GM19035 (cell line): ENCODE data around the gene ZBTB46.
"Not testable (repeated sequence)": the region's sequence is repeated elsewhere in the genome, so short reads cannot be mapped to it uniquely, and the experiment has no call there.

Source experiments
- ATAC-seq: cut with Tn5 transposase; IDR thresholded peaks from one replicate; pipeline ENCODE4 v1.9.1; 2021; ENCODE audit not compliant: unreplicated experiment

The ZBTB46 gene

DNA sequence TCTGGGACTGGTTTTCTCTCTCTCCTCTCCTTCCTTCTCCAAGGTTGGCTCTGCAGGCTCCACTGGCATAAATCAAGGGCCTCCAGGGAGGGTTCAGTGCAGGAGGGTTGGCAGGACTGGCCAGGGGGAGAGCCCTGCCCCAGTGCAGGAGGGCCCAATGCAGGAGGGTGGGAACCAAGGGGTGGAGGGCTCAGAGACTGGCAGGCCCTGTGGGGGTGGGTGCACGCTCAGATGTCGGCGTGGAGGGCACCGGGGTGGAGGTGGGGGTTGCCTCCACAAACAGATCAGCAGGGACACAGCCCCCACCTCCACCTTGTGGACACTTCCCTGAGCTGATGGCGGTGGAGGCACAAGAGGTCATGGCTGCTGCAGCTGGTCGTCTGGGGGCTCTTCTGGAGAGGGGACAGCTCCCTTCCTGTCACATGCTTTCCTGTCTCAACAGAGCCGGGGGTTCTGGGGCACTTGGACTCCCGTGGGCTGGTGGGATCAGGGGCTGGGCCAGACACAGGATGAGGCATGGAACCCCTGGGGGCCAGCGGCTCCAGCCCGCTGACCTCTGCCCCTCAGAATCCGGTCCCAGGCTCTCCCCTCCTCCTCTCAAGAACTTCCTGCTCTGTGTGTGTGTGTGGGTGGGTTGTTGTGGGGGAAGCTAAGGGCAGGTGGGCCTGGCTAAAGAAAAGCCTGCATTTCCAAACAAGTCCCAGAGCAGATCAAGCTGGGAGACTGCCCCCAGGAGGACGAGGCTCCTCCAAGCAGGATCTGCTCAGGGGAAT lies 27.5 kb upstream of the ZBTB46 start:
- ATAC-seq: no peak

DNA sequence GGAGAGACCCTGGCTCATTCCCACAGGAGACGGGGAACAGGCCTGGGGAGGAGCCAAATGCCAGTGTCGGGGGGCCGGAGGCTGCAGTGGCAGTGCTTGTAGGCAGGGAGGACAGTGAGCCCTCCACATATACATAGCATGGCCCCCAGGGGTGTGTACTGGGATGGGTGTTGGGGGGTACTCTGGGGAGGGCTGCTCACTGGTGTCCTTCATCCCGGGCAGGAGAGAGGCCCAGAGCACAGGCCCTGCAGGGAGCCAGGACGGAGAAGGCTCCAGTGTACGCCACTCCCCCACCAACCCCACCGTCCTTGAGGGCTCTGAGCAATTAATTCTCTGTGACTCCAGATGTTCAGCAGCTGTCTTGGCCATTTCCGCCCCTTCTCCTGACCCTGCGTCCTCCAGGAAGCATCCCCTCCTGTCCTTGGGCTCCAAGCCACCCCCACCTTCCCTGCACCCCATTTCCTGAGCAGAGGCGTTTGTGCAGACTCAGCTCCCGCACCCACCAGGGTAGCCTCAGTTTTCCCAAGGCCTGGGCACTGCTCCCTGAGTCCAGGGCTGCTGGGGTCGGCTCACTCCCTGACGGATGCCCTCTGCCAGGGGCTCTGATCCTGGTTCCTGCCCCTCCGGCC lies 26.8 kb upstream of the ZBTB46 start:
- ATAC-seq: no peak

DNA sequence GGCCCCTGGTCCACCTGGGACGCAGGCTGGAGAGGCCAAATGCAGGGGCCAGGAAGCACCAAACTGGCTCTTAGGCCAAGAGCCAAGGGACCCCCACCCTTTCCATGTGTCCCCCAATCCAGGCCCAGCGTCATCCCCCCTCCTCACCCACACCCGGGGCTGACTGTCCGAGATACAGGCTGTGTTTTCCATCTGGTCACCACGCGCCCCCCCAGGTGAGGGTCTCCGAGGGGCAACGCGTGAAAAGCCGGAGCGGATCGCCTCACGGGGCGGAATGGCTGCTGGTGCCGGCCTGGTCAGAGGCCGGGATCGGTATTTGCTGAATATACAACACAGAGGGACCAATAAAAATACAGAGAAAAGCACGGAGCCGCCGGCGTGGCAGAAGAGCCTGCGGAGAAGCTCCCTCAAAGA lies 25.0 kb upstream of the ZBTB46 start:
- ATAC-seq: no peak

DNA sequence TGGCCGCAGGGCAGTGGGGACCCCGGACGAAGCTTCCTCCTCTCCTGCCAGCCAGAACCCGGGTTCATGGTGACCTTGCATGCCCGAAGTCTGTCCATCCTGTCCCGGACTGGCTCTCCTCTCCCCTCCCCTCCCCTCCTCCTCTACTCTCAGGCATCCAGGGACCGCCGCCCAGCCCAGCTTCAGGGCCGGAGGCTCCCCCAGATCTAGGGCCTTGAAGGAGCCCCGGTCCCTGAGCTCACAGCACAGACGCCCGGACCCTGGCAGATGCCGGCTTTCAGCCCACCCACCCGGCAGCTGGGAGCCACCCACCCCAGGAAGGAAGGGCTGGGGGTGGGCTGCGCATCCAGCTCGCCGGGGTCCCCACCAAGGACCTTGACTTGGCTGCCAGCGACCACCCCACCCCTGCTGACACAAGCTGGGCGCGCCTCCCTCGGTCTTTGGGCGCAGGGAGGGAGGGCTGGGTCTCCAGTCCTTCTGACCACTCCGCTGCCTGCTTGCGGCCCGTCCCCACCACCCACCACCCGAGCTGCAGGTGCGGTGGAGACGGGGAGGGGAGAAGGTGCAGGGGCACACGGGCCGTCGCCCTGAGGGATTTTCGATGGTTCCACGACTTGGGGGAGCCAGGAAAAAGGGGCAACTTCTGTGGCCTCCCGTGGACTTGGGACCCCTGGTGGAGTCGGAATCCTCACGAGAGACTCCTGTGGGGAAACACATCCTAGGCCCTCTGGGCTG lies 24.5 kb upstream of the ZBTB46 start:
- no peak for ATAC-seq

DNA sequence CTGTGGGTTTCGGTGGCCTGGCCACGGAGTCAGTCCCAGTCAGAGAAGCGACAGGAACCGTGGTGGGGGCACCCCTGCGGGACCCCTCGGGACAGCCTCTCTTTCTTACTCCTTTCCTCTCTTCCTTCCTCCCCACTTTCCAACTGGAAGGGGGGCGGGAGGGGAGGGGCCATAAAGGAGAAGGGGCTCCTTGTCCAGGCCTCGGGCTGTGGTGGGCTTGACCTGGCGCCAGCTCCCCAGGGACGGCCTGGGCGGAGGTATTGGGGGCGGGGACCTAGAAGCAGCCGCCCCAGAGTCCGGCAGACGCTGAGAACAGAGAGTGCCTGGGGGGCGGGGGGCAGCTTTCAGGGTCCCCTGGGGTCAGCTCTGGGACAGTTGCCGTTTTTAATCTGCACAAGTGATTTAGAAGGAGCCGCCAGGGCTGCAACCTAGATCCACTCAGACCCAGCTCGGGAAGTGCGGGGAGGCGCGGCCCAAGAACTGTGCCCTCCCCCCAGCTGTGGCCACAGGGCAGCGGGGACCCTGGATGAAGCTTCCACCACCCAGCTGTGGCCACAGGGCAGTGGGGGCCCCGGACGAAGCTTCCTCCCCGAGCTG lies 23.8 kb upstream of the ZBTB46 start:
- ATAC-seq: no peak

DNA sequence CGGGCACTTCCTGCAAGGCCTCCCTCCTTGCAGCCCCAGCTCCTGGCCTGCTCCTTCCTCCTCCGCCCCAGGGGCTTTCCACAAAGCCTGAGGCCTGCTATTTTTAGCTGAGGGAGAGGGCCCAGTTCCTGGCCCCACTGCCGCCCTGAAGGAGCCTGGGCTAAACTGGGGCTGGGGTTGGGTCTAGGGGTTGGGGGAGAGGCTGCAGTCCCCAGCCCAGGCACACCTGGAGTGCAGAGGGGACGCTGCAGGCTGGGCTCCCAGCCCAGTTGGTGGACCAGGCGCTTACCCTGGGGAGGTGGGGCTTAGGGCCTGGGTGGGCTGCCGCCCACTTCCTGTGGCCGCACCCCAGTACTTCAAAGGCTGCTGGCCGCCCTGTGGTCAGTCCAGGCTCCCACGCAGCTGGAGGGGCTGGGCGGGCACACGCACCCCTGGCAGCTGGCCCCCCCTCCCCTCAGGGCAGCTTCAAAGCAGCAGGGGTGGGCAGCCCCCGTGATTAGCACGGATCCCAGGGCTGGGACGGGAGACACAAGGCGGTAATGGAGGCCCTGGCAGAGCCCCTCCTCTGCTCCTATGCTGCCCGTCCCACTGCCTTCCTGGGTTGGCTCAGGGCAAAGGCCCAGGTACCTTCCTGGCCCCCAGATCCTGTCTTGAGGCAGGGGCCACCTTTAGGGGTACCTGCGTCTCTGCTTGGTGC lies 23.2 kb upstream of the ZBTB46 start:
- no peak for ATAC-seq

DNA sequence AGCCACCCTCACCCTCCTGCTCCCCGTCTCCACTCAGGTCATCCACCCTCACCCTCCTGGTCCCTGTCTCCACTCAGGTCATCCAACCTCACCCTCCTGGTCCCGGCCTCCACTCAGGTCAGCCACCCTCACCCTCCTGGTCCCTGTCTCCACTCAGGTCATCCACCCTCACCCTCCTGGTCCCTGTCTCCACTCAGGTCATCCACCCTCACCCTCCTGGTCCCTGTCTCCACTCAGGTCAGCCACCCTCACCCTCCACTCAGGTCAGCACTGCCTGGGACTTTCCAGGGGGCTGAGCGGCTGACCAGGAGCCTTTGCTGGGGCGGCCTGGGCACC lies 22.6 kb upstream of the ZBTB46 start:
- ATAC-seq: not testable (repeated sequence)

DNA sequence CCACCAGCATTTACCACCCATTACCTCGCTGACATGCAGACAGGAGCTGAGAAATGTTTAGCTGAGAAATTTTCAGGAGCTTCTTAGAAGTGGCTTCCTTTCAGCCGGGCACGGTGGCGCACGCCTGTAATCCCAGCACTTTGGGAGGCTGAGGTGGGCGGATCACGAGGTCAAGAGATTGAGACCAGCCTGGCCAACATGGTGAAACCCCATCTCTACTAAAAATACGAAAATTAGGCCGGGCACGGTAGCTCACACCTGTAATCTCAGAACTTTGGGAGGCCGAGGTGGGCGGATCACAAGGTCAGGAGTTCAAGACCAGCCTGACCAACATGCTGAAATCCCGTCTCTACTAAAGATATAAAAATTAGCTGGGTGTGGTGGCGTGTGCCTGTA lies 20.5 kb upstream of the ZBTB46 start:
- ATAC-seq: not testable (repeated sequence)

DNA sequence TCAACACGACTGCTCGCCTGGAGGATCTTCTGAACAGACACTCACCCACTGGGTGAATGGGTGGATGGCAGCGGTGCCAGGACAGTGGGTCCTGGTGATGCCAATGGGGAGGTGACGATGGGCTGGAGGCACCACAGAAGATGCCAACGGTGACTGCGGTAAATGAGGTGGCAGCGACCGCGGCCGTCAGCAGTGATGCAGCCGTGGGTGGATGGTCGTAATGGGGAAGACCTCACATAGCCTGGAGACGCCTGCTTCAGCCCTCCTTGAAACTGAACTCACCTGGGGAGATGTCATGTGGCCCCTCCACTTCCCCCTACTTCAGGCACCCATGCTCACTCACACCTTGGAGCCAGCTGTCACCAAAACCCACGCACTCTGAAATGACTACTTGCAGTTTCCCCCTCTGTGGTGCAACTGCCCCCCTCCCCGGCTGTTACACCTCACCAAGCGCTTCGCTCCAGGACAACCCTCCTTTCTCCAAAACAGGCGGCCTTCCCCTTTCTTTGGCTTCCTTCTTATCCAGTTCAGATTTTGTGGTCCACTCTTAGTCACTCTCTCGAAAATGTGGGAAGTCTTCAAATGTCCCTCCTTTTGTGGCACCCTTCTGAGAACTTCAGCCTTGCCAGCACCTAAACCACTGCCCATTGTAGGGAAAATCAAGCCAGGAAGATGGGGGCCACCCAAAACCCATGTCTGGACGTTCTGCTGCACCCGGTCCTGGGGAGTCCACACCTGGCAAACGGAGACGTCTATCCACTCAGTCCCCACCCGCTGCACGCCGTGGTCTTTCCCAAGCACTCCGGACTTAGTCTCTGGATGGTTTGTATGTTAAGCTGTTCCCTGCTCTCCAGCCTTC lies 19.9 kb upstream of the ZBTB46 start:
- ATAC-seq: peak; percentile 78

DNA sequence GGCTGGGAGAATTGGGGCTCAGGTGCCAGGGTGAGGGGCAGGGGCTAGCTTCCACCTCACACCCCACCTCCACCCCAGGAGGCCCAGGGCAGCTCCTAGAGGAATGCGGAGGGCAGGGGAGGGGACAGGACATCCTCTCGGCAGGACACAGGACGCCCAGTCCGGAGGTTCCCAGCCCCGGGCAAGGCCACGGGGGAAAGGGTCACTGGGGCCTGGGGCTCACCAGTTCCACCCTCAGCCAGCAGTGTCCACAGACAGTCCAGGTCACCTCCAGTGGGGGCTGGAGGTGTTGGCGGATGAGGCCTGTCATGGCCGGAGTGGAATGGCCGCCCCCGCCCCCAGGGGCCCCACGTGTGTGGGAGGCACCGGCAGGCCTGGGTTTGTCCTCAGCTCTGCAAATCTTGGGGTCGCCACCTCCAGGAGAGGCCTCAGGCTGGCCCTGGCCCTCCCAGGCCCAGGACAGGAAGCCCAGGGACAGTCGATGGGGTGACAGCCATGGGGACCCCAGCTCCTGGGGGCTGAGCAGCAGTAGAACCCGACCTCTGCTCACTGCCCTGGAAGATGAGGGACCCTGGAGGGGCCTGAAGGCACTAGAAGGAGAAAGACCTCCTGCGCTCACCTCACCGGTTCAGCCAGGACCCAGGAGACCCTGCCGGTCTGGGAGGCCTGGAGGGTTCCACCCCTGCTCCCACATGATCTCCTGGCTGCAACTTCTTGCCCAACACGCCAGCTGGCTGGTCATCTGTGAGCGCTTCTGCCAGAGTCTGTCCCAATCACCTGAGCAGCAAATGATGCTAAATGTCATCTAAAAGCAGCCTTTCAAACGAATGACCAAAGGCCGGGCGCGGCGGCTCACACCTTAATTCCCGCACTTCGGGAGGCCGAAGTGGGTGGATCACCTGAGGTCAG lies 17.2 kb upstream of the ZBTB46 start:
- no peak for ATAC-seq

DNA sequence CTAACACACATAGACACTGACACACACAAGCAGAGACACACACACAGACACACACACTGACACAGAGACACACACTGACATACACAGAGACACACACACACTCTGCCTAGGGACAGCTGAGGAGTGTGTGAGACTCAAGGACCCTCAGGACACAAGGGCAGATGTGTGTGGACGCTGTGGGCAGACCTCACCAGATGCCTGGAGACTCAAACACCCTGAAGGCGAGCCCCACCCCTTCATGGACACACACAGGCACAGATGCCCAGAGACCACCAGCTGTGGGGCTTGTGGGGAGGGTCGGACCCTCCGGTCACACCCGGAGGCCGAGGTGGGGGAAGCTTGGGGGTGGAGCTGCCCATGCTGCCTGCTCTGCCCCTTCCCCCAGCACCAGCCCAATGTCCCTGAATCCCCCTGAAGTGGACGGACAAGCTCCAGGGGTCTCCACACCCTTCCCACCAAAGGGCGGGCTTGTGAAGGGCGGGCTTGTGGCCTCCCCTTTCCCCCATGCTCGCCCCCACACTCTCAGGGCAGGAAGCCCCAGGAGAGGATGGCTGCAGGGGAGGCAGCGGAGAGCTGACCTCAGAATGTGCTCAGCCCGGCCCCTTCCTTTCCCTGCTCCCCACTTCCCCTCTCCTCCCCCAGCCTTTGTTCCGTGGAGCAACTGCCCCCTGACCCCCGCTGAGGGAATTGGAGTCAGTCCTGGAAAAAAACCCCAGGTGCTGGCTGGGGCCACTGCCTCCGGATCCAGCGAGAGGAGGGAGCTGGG lies 16.4 kb upstream of the ZBTB46 start:
- ATAC-seq: no peak

DNA sequence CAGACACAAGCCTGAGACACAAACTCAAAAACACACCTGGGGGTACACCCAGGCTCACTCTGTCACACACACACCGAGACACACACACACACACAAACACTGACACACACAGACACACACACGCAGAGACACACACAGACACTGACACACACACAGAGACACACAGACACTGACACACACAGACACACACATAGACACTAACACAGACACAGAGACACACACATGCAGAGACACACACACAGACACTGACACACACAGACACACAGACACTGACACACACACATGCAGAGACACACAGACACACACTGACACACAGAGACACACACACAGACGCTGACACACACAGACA lies 15.8 kb upstream of the ZBTB46 start:
- ATAC-seq: no peak

DNA sequence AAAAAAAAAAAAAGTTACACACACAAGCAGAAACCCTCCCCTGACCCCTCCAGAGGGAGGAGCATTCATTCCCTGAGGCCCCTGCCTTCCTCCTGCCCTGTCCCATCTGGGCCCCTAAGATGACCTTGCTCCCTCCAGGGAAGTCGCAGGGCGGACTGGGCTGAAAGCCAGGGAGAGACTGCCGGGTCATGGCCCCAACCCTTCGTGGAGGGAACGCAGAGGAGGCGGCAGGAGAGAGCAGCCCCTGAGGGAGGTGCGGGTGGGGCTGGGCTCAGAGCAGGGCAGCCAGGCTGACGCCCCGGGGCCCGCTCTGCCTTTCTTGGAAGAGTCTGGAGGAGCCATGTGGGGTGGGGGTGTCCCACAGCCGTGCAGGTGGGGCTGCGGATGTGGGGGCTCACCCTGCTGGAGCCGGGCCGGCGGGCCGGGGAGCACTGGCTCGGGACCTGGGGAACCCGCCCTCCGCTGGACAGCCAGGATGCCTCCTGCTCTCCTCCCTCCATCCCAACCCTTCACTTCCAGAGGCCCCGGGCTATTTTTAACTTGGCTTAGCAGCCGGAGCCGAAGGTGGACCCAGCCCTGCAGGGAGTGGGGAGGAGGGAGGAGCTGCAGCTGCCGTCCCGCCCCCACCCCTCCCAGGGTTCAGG lies 15.2 kb upstream of the ZBTB46 start:
- ATAC-seq: no peak

DNA sequence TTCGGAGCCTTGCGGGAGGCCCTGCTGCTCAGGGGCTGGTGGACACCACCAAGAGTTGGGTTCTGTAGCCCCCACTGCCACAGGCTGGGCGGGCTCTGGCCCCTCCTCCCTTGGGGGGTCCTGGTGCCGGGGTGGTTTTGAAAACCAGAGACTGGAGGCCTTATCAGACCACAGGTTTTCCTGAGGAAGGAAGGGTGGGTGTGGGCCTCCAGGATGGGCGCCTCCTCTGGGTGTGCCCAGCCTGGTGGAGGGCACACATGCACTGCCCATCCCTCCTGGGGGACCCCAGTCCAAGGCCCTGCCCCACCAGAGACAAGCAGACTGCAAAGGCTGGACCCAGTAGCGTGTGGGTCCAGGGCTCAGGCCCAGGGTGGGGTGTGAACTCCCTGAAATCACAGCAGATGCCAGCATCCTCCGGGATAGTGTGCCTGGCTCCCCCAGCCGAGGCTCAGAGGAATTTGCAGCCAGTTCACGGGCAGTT lies 13.5 kb upstream of the ZBTB46 start:
- no peak for ATAC-seq

DNA sequence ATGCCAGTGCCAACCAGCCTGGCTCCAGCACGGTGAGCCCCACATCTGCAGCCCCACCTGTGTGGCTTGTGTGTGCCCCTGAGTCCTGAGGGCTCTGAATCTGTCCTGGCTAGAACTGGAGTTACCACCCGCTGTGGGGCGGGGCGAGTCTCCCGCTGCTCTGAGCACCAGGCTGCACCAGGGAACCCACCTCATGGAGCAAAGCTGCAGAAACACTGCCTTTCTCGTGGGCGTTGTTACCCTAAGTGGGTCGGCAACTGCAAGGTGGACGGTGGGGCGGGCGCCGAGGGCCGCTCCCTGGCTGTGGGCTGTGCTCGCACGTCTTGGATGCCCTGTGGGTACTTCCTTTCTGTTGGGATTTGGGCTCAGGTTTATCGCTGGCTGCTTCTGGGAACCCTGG lies 12.7 kb upstream of the ZBTB46 start:
- no peak for ATAC-seq

DNA sequence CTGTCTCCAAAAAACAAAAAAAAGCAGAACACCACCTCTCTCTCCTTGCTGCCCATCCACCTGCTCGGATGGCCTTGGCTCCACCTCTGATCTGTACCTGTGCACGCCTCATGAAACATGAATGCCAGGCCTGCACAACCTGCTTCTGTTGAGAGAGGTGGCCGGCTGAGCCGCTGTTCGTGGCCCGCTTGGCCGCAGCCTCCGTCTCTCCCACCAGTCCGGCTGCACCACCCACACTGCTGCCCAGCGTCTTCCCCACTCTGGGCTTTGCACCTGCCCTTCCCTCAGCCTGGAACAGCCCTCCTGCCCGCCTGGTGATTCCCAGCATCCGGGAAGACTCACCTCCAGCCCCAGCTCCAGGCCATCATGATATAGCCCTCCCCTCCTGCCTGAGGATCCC lies 12.2 kb upstream of the ZBTB46 start:
- no peak for ATAC-seq

DNA sequence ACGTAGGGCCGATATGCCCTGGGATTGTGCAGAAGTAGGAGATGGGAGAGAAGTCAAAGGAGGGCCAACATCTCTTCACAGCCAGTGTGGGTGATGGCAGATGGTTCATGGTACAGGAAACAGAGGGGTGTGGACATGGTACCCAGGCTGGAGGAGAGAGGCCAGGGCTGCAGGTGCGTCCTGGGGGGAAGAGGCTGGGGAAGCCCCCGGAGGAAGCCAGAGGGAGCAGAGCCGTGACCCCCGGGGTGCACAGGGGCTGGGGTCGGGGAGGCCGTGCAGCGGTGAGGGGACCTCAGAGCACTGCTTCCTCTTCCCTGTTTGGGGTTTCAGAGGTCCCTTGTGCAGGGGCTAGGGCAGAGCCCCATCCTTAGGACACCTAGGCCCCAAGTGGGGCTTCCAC lies 11.2 kb upstream of the ZBTB46 start:
- ATAC-seq: no peak

DNA sequence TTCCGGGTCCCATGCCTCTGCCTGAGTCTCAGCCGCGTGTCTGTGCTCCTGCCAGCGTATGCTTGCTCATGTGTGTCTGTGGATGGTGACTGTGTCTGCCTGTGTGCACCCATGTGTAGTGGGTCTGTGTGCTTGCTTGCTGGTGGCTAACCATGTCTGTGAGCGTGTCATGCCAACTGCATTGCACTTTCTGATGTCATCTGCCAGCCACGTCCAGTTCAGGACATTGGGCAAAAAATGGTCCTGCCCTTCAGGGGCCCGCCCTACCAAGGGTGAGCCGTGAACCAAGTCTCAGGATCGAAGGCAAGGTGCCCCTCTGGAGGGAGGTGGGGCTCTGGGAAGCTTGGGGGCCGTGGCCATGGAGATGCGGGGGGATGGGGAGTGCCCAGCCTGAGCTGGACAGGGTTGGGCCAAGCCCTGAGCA lies 9.4 kb upstream of the ZBTB46 start:
- ATAC-seq: no peak
